DOHH2 (cell line): ENCODE results near the gene DPP10.
"Not testable (repeated sequence)": the region's sequence is repeated elsewhere in the genome, so short reads cannot be mapped to it uniquely, and the experiment has no call there.

Experiments used
- H3F3A ChIP-seq: fragments of 200-600 bp; sonication (generic), shearing (Covaris generic); 2 replicates; pipeline ENCODE4 v1.6.0; 2016; ENCODE audit warnings: antibody characterized with exemption, mild to moderate bottlenecking; ENCODE audit not compliant: control insufficient read depth, insufficient read depth
- H3K27ac ChIP-seq: fragments of 200-600 bp; sonication (generic); 2 replicates; pipeline ENCODE4 v1.5.1; 2014; ENCODE audit warnings: low read depth, mild to moderate bottlenecking, low read length, moderate library complexity
- H3K27me3 ChIP-seq: fragments of 200-600 bp; sonication (generic); 2 replicates; pipeline ENCODE4 v1.6.1; 2014; ENCODE audit warnings: mild to moderate bottlenecking, low read length, mixed read lengths; ENCODE audit not compliant: control insufficient read depth
- H3K36me3 ChIP-seq: fragments of 200-600 bp; sonication (generic); 2 replicates; pipeline ENCODE4 v1.6.1; 2014; ENCODE audit warnings: mild to moderate bottlenecking, low read length, moderate library complexity, mixed read lengths; ENCODE audit not compliant: control insufficient read depth
- H3K4me1 ChIP-seq: fragments of 200-600 bp; sonication (generic); 2 replicates; pipeline ENCODE4 v1.6.1; 2014; ENCODE audit warnings: mild to moderate bottlenecking, low read length, mixed read lengths; ENCODE audit not compliant: control insufficient read depth
- H3K4me2 ChIP-seq: fragments of 200-600 bp; sonication (generic); 2 replicates; pipeline ENCODE4 v1.6.0; 2014; ENCODE audit warnings: mild to moderate bottlenecking, low read length, moderate library complexity
- H3K4me3 ChIP-seq: fragments of 200-600 bp; sonication (generic); 2 replicates; pipeline ENCODE4 v1.5.1; 2014; ENCODE audit warnings: mild to moderate bottlenecking, low read length, mixed read lengths
- H3K79me2 ChIP-seq: fragments of 200-600 bp; sonication (generic); 2 replicates; pipeline ENCODE4 v1.6.1; 2014; ENCODE audit warnings: mild to moderate bottlenecking, low read length, mixed read lengths; ENCODE audit not compliant: control insufficient read depth
- H3K9me2 ChIP-seq: fragments of 200-600 bp; sonication (generic); replicated peaks from 2 replicates; pipeline ENCODE4 v1.6.1; 2014; ENCODE audit warnings: mild to moderate bottlenecking, low read length, mixed read lengths; ENCODE audit not compliant: control insufficient read depth
- H3K9me3 ChIP-seq: fragments of 200-600 bp; sonication (generic); 2 replicates; pipeline ENCODE4 v1.6.1; 2014; ENCODE audit warnings: antibody characterized with exemption, low read length, mixed read lengths; ENCODE audit not compliant: control insufficient read depth, insufficient read depth
- H4K20me1 ChIP-seq: fragments of 200-600 bp; sonication (generic); 2 replicates; pipeline ENCODE4 v1.6.0; 2014; ENCODE audit warnings: low read depth, mild to moderate bottlenecking, antibody characterized with exemption, low read length, moderate library complexity; ENCODE audit not compliant: control insufficient read depth, insufficient read depth
- EZH2phosphoT487 ChIP-seq: fragments of 200-600 bp; sonication (generic); IDR thresholded peaks from 2 replicates; pipeline ENCODE4 v1.6.1; 2017; ENCODE audit warnings: borderline replicate concordance, mild to moderate bottlenecking, antibody characterized with exemption, low read length, moderate library complexity, mixed read lengths
- TF ChIP-seq, protein P1 (sequence below): fragments of 200-600 bp; sonication (generic); IDR thresholded peaks from one replicate; pipeline ENCODE4 v1.5.1; 2014; ENCODE audit warnings: antibody characterized with exemption, mild to moderate bottlenecking, low read depth, low read length; ENCODE audit not compliant: poor library complexity, severe bottlenecking

The DPP10 gene

GRCh38 chr2:114517580-114517979, 75.1 kb downstream of the DPP10 start:
- Histone ChIP-seq H3K9me2 (no peaks in the 10 kb centered on the region), H3K4me2 (no peak overlapping the region), H3F3A (no peaks in the 10 kb centered on the region), H3K27ac (no peak overlapping the region), H3K9me3 (no peaks in the 10 kb centered on the region), H3K36me3 (no peaks in the 10 kb centered on the region), H3K4me3 (no peak overlapping the region), H4K20me1 (no peaks in the 10 kb centered on the region), H3K4me1 (no peaks in the 10 kb centered on the region), H3K79me2 (no peaks in the 10 kb centered on the region), H3K27me3 (0 out of 2 replicates have a peak, but pooled peaks cover 2% of the 10 kb centered on the region)
- TF ChIP-seq EZH2phosphoT487, result no peak
- TF ChIP-seq, protein P1, sequence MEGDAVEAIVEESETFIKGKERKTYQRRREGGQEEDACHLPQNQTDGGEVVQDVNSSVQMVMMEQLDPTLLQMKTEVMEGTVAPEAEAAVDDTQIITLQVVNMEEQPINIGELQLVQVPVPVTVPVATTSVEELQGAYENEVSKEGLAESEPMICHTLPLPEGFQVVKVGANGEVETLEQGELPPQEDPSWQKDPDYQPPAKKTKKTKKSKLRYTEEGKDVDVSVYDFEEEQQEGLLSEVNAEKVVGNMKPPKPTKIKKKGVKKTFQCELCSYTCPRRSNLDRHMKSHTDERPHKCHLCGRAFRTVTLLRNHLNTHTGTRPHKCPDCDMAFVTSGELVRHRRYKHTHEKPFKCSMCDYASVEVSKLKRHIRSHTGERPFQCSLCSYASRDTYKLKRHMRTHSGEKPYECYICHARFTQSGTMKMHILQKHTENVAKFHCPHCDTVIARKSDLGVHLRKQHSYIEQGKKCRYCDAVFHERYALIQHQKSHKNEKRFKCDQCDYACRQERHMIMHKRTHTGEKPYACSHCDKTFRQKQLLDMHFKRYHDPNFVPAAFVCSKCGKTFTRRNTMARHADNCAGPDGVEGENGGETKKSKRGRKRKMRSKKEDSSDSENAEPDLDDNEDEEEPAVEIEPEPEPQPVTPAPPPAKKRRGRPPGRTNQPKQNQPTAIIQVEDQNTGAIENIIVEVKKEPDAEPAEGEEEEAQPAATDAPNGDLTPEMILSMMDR, result no peak

DNA sequence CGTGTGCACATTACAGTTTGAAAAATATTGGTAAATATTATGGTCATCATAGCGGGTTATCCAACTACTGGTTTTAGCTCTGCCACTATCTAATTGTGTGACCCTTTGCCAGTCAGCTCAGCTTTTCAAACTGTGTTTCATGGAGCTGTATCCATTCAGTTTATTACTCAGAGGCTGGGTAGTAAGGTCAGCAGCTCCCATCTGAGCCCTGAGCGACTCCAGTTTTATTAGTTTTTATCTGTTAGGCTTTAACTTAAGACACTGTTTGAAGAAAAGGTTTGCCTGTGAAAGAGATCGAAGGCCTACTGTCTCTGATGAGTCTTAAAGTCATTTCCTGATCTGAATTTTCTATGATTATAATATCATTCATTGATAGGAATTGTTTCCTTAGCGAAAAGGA, 76.3 kb downstream of the DPP10 start:
- Histone ChIP-seq H3K27me3 (0 out of 2 replicates have a peak, but pooled peaks cover 2% of the 10 kb centered on the region), H3K4me3 (no peak overlapping the region), H3K4me1 (no peaks in the 10 kb centered on the region), H3K36me3 (no peaks in the 10 kb centered on the region), H3K4me2 (no peak overlapping the region), H3K79me2 (no peaks in the 10 kb centered on the region), H3K9me3 (no peaks in the 10 kb centered on the region), H3K9me2 (no peaks in the 10 kb centered on the region), H3K27ac (no peak overlapping the region), H3F3A (no peaks in the 10 kb centered on the region), H4K20me1 (no peaks in the 10 kb centered on the region)
- TF ChIP-seq EZH2phosphoT487, result no peak
- TF ChIP-seq, protein P1, result no peak

DNA sequence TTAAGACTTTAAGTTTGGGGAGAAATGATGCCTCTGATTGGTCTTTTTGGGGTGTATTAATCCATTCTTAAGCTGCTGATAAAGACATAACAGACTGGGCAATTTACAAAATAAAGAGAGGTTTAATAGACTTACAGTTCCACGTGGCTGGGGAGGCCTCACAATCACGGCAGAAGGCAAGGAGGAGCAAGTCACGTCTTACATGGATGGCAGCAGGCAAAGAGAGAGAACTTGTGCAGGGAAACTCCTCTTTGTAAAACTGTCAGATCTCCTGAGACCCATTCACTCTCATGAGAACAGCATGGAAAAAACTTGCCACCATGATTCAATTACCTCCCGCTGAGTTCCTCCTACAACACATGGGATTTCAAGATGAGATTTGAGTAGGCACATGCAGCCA, 80.2 kb downstream of the DPP10 start:
- not testable (repeated sequence) for H3F3A ChIP-seq, H3K4me1 ChIP-seq, H3K79me2 ChIP-seq, H3K9me3 ChIP-seq, H4K20me1 ChIP-seq, H3K9me2 ChIP-seq, H3K4me3 ChIP-seq, H3K27ac ChIP-seq, H3K4me2 ChIP-seq, H3K27me3 ChIP-seq, H3K36me3 ChIP-seq

- Histone ChIP-seq H3K9me2 (no peaks in the 10 kb centered on the region), H3K27me3 (no peaks in the 10 kb centered on the region), H3K4me3 (no peak overlapping the region), H3K36me3 (no peaks in the 10 kb centered on the region), H3F3A (no peaks in the 10 kb centered on the region), H4K20me1 (no peaks in the 10 kb centered on the region), H3K4me1 (no peaks in the 10 kb centered on the region), H3K4me2 (no peak overlapping the region), H3K27ac (no peak overlapping the region), H3K9me3 (no peaks in the 10 kb centered on the region), H3K79me2 (no peaks in the 10 kb centered on the region)
- TF ChIP-seq, protein P1, result no peak
- no peak for TF ChIP-seq EZH2phosphoT487
Observed at GRCh38 chr2:114525955-114526354, 83.5 kb downstream of the DPP10 start.
